Sigmoid colon (tissue), 7 donors: ENCODE measurements around the gene LAMB1. TPM values are rescaled to one million over a fixed set of nuclear protein-coding genes. Genes with fewer than 3 reads are reported as not detected.

Source experiments
- DNase-seq: peaks from one replicate; pipeline ENCODE4 v3.0.0-alpha.2; 2019
- H3K27ac ChIP-seq, 4 donors: fragments of 200-600 bp; sonication (generic); one replicate each; pipeline ENCODE4 v1.5.1; 2016 to 2019; ENCODE audit warnings: mild to moderate bottlenecking in 1 of 4
- H3K27me3 ChIP-seq, 3 donors: fragments of 200-600 bp; sonication (generic); one replicate each; pipeline ENCODE4 v1.5.1; 2019; ENCODE audit warnings: mild to moderate bottlenecking in 1 of 3
- H3K36me3 ChIP-seq, 4 donors: fragments of 200-600 bp; sonication (generic); one replicate each; pipeline ENCODE4 v1.5.1; 2016 to 2019
- H3K4me1 ChIP-seq, 4 donors: fragments of 200-600 bp; sonication (generic); one replicate each; pipeline ENCODE4 v1.5.1; 2017 to 2019
- H3K4me3 ChIP-seq, 4 donors: fragments of 200-600 bp; sonication (generic); one replicate each; pipeline ENCODE4 v1.5.1; 2017 to 2019; ENCODE audit warnings: mild to moderate bottlenecking in 2 of 4, moderate library complexity in 1 of 4
- H3K9me3 ChIP-seq, 4 donors: fragments of 200-600 bp in 3 of 4; sonication (generic) in 3 of 4; one replicate each; pipeline versions ENCODE4 v1.5.1 to v1.6.1; 2013 to 2019
- CTCF ChIP-seq, 4 experiments: fragments of 450-650 bp in 3 of 4; fragments of 200-600 bp in 1 of 4; IDR thresholded peaks; one replicate each; pipeline ENCODE4 v1.5.1; 2016 to 2019; ENCODE audit warnings: antibody characterized with exemption in 4 of 4, mild to moderate bottlenecking in 3 of 4, moderate library complexity in 2 of 4
- EP300 ChIP-seq, 4 donors: sonication (generic); formaldehyde crosslinking; IDR thresholded peaks; one replicate each; pipeline ENCODE4 v1.6.1; 2017; ENCODE audit warnings: antibody characterized with exemption in 4 of 4
- POLR2A ChIP-seq, 2 donors: fragments of 450-650 bp; IDR thresholded peaks; one replicate each; pipeline ENCODE4 v1.6.1; 2016; ENCODE audit warnings: antibody characterized with exemption in 2 of 2, mild to moderate bottlenecking in 2 of 2, moderate library complexity in 2 of 2
- POLR2AphosphoS5 ChIP-seq, 4 donors: sonication (generic); formaldehyde crosslinking; IDR thresholded peaks; one replicate each; pipeline ENCODE4 v1.6.1; 2017; ENCODE audit warnings: antibody characterized with exemption in 4 of 4
- WGBS, 2 donors: extraction: QIAGEN DNeasy Blood & Tissue Kit; methylation state at CpG; one replicate each; pipeline ENCODE4 v1.1.7; 2013; 5-methylcytosine and 5-hydroxymethylcytosine counted together
- intact Hi-C: fragments of 100-400 bp; cut with DNase I; formaldehyde crosslinking; loops from one replicate; pipeline ENCODE4 v1.15.1; 2023
- polyA plus RNA-seq, 3 donors: library from polyadenylated mRNA; stranded (reverse); fragments of 200-250 nt; gene quantifications; one replicate each; pipeline ENCODE4 v1.2.3, GENCODE V29; 2013
- total RNA-seq, 4 donors: library from RNA; depleted of rRNA; stranded (reverse); fragments of >200 nt; gene quantifications; one replicate each; pipeline ENCODE4 v1.1.0, GENCODE V29; 2016
- donor health status: healthy with polysubstance abuse.
- donor health status: Bipolar disorder and iron deficiency.
- donor health status: healthy.

The LAMB1 gene
- total and polyA plus RNA-seq, 7 donors = 16.9 to 246 (median 161) TPM

DNA sequence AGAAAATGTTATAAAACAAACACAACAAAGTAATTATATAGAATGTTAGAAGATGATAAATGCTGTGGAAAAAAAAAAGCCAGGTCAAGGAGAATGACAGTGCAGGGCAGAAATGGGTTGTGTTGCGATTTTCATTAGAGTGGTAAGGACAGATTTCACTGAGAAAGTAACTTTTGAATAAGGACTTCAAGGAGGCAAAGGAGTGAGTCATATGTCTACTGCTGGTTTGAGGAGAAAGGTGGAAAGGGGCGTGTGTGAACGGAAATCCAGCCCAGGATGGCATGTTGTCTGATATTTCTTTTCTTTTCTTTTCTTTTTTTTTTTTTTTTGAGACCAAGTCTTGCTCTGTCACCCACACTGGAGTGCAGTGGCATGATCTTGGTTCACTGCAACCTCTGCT, 124.3 kb downstream of the LAMB1 start:
- 64 to 71% methylated on average over 3 of the region's 3 CpGs for WGBS, 2 donors
- Histone ChIP-seq H3K4me3 (no peak overlapping the region), H3K4me1 (peaks cover 0 to 17% (median 6%) of the 10 kb centered on the region in 4 donors), H3K36me3 (no peaks in the 10 kb centered on the region), H3K27ac (no peak overlapping the region), H3K9me3 (no peaks in the 10 kb centered on the region), H3K27me3 (no peaks in the 10 kb centered on the region)
- intact Hi-C loops = loop anchor here (1.0 to 10.0 kb wide), 4 partner anchors 269 to 1714 kb away; partner anchors contain the start of gene BCAP29
- TF ChIP-seq EP300 (IDR thresholded peaks at IDR 0.05) (no peak), CTCF (IDR thresholded peaks at IDR 0.05) (no peak), POLR2A (IDR thresholded peaks at IDR 0.05) (no peak), POLR2AphosphoS5 (IDR thresholded peaks at IDR 0.05) (no peak)
- DNase-seq = no peak

- DNase-seq = no peak
- 65 to 82% methylated on average over 5 of the region's 5 CpGs for WGBS, 2 donors
- intact Hi-C loops = loop anchor here (5.0 to 10.0 kb wide), 3 partner anchors 269 to 1713 kb away; partner anchors contain the start of gene BCAP29
Measured at GRCh38 chr7:107877731-107878382, 125.1 kb downstream of the LAMB1 start.

DNA sequence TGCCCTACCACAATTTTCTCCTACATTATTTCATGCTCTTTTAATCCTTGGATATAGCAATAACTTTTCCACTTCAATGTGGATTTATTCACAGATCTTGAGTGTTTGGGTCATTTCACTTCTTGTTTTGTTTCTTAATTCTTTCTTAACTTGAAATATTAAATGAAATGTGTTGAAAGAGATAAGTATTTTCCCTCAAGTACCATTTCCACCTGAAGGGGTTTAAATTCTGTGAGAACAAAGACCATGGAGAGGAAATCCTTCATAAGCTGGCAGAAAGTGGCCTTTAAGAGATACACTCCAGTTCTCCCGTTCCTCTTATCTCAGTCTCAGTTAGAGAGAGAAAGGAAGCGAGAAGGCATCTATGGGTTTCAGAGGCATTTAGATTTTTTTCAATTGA, 126.0 kb downstream of the LAMB1 start:
- TF ChIP-seq POLR2A (IDR thresholded peaks at IDR 0.05) (no peak), POLR2AphosphoS5 (IDR thresholded peaks at IDR 0.05) (no peak), CTCF (IDR thresholded peaks at IDR 0.05) (no peak), EP300 (IDR thresholded peaks at IDR 0.05) (no peak)
- H3K27ac ChIP-seq = no peak overlapping the region
- H3K36me3 ChIP-seq = no peaks in the 10 kb centered on the region
- H3K9me3 ChIP-seq = no peaks in the 10 kb centered on the region
- 78 to 82% methylated on average over 2 of the region's 2 CpGs for WGBS, 2 donors
- no peak for DNase-seq
- H3K27me3 ChIP-seq = no peaks in the 10 kb centered on the region
- H3K4me3 ChIP-seq = no peak overlapping the region
- H3K4me1 ChIP-seq = peaks cover 0 to 17% (median 6%) of the 10 kb centered on the region in 4 donors
- intact Hi-C loops = loop anchor here (5.0 to 10.0 kb wide), 3 partner anchors 270 to 1712 kb away; partner anchors contain the start of gene BCAP29

More at GRCh38 chr7:107877731-107878382, 125.1 kb downstream of the LAMB1 start:
- no peak for TF ChIP-seq EP300 (IDR thresholded peaks at IDR 0.05)
- TF ChIP-seq CTCF (IDR thresholded peaks at IDR 0.05) = no peak
- no peak for TF ChIP-seq POLR2A (IDR thresholded peaks at IDR 0.05)
- no peak for TF ChIP-seq POLR2AphosphoS5 (IDR thresholded peaks at IDR 0.05)
- no peaks in the 10 kb centered on the region for H3K9me3 ChIP-seq
- no peaks in the 10 kb centered on the region for H3K36me3 ChIP-seq
- H3K27ac ChIP-seq = no peak overlapping the region
- H3K4me3 ChIP-seq = no peak overlapping the region
- H3K27me3 ChIP-seq = no peaks in the 10 kb centered on the region
- H3K4me1 ChIP-seq = peaks cover 0 to 17% (median 6%) of the 10 kb centered on the region in 4 donors

DNA sequence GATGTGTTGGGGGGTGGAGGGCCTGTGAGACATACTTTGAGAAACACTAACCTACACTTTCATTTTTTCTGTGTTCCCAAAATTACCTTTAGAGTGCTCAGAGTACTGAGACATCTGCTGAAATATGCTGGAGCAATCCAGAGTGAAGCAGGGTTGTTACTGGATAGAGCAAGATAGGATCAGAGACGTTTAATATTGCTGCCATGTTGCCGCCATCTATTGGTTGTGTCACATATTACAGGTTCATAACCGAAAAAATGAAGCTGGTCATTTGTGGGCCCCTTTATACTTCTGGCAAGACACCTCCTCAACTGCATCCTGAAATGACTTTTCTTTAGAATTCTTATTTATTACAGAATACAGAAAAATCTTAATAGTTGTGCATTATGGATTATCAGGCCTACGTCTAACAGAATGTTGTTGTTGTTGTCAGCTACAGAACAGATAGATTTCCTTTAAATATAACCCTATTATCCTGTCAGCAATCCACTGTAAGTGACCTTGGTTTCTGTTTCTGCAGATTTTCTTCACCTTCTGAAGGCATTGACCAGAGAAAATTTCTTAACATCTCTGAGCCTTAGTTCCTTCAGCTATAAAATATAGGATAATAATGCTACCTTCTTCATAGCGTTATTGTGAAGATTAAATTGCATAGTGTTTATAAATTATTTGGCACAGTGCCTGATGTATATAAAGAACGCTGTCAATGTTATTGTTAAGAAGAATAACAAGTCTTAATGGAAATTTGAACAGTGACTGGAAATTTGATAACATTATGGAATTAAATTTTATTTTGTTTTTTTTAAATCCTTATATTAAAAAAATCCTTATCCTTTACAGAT, 128.1 kb downstream of the LAMB1 start:
- intact Hi-C loops = loop anchor here (1.0 to 10.0 kb wide), 5 partner anchors 98 to 1710 kb away; partner anchors contain the start of gene BCAP29
- no peaks in the 10 kb centered on the region for H3K36me3 ChIP-seq
- H3K4me3 ChIP-seq = no peak overlapping the region
- WGBS, 2 donors = 14 to 29% methylated on average over 6 of the region's 6 CpGs
- no peaks in the 10 kb centered on the region for H3K27me3 ChIP-seq
- peaks cover 0 to 17% (median 6%) of the 10 kb centered on the region in 4 donors for H3K4me1 ChIP-seq
- peak; percentile 61 to 81 (median 76) for TF ChIP-seq CTCF (IDR thresholded peaks at IDR 0.05)
- peak in 1 of 4 donors; percentile 23 for TF ChIP-seq POLR2AphosphoS5 (IDR thresholded peaks at IDR 0.05)
- TF ChIP-seq POLR2A (IDR thresholded peaks at IDR 0.05) = no peak
- H3K9me3 ChIP-seq = no peaks in the 10 kb centered on the region
- H3K27ac ChIP-seq = peak overlapping the region in 3 of 4 donors; percentile 46 to 62 (median 60)
- DNase-seq = peak; percentile 72
